Osteoblast (primary cell): ENCODE data around the gene PDGFB. TPM values are rescaled to one million over a fixed set of nuclear protein-coding genes. Genes with fewer than 3 reads are reported as not detected.

Experiments used
- DNase-seq: peaks from one replicate; pipeline ENCODE4 v3.0.0; 2011; ENCODE audit warnings: low spot score, mixed read lengths; ENCODE audit not compliant: insufficient read length; ENCODE audit errors: missing footprints
- H2AFZ ChIP-seq: 2 replicates; pipeline ENCODE4 v1.6.0; 2011; ENCODE audit warnings: mild to moderate bottlenecking, low read length
- H3K27ac ChIP-seq: 2 replicates; pipeline ENCODE4 v1.5.1; 2011; ENCODE audit warnings: mild to moderate bottlenecking, low read depth, low read length, moderate library complexity
- H3K27me3 ChIP-seq: 2 replicates; pipeline ENCODE4 v1.6.0; 2012; ENCODE audit warnings: mild to moderate bottlenecking, control low read depth, inconsistent platforms, low read length, moderate library complexity; ENCODE audit not compliant: insufficient read depth
- H3K36me3 ChIP-seq: 2 replicates; pipeline ENCODE4 v1.5.1; 2011; ENCODE audit warnings: mild to moderate bottlenecking, low read length, control low read depth, moderate library complexity; ENCODE audit not compliant: insufficient read depth
- H3K4me1 ChIP-seq: 2 replicates; pipeline ENCODE4 v1.5.1; 2011; ENCODE audit warnings: mild to moderate bottlenecking, low read length, control low read depth, moderate library complexity; ENCODE audit not compliant: insufficient read depth
- H3K4me2 ChIP-seq: 2 replicates; pipeline ENCODE4 v1.6.0; 2011; ENCODE audit warnings: mild to moderate bottlenecking, low read length; ENCODE audit not compliant: insufficient read depth
- H3K4me3 ChIP-seq: fragments of 200-600 bp; sonication (generic); 3 replicates; pipeline ENCODE4 v1.5.1; 2012; ENCODE audit warnings: mild to moderate bottlenecking, low read length, inconsistent platforms; ENCODE audit not compliant: insufficient read depth
- H3K79me2 ChIP-seq: 2 replicates; pipeline ENCODE4 v1.6.0; 2012; ENCODE audit warnings: mild to moderate bottlenecking, low read length, control low read depth, inconsistent platforms; ENCODE audit not compliant: insufficient read depth
- H3K9me3 ChIP-seq: 2 replicates; pipeline ENCODE4 v1.5.1; 2011; ENCODE audit warnings: low read depth, low read length, control low read depth
- H4K20me1 ChIP-seq: 2 replicates; pipeline ENCODE4 v1.6.0; 2012; ENCODE audit warnings: mild to moderate bottlenecking, low read length, control low read depth; ENCODE audit not compliant: insufficient read depth
- total RNA-seq: library from RNA; depleted of rRNA; stranded (reverse); fragments of >200 nt; gene quantifications from 2 replicates; pipeline ENCODE4 v1.2.3, GENCODE V29; 2012
- TF ChIP-seq, protein P1 (sequence below): IDR thresholded peaks from 2 replicates; pipeline ENCODE4 v1.5.1; 2011; ENCODE audit warnings: mild to moderate bottlenecking, low read depth, low read length, moderate library complexity; ENCODE audit errors: extremely low read depth

The PDGFB gene
- total RNA-seq, 1 donor: under 0.01 TPM

DNA sequence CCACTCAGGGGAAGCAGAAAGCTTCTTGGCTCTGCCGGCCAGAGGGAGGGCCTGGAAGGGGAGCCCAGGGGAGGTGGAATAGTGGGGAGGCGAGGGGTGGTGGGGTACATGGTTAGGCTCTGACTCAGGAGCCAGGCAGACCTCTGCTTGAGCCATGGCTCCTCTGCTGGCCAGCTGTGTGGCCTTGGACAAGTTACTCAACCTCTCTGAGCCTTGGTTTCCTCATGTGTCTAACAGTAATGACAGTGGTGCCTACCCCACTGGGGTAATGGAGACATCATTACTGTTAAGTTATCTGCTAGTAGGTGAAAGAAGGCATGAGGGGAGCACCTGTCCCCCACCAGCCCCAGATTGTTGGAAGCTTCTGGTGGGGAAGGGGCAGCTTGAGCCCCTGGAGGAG, 12.2 kb upstream of the PDGFB start:
- peaks cover 6% of the 10 kb centered on the region for H3K9me3 ChIP-seq
- H3K4me3 ChIP-seq: no peak overlapping the region
- H3K79me2 ChIP-seq: no peaks in the 10 kb centered on the region

DNA sequence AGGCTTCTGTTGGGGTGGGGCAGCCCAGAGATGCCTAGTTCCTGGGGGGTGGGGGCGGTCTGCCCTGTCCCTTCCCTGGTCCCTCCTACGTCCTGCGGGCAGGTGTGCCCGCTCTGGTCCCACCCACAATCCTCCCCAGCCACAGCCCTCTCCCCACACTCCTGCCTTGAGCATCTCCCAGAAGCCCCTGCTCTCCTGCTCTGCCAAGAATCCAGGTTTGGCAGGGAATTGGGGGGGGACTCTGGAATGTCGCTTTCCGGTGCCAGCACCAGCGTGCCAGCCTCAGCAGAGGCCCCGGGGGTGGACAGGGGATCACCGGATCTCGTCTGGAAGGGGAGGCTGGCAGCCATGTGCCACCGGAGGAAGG, 11.4 kb upstream of the PDGFB start:
- TF ChIP-seq, protein P1, sequence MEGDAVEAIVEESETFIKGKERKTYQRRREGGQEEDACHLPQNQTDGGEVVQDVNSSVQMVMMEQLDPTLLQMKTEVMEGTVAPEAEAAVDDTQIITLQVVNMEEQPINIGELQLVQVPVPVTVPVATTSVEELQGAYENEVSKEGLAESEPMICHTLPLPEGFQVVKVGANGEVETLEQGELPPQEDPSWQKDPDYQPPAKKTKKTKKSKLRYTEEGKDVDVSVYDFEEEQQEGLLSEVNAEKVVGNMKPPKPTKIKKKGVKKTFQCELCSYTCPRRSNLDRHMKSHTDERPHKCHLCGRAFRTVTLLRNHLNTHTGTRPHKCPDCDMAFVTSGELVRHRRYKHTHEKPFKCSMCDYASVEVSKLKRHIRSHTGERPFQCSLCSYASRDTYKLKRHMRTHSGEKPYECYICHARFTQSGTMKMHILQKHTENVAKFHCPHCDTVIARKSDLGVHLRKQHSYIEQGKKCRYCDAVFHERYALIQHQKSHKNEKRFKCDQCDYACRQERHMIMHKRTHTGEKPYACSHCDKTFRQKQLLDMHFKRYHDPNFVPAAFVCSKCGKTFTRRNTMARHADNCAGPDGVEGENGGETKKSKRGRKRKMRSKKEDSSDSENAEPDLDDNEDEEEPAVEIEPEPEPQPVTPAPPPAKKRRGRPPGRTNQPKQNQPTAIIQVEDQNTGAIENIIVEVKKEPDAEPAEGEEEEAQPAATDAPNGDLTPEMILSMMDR: no peak
- no peak overlapping the region for H3K27ac ChIP-seq

More for the DNA sequence above, 12.2 kb upstream of the PDGFB start:
- Histone ChIP-seq H3K36me3 (no peaks in the 10 kb centered on the region), H3K27me3 (no peaks in the 10 kb centered on the region), H3K27ac (no peak overlapping the region), H3K4me2 (no peak overlapping the region), H2AFZ (no peak overlapping the region), H4K20me1 (no peaks in the 10 kb centered on the region), H3K4me1 (peaks cover 33% of the 10 kb centered on the region)
- TF ChIP-seq, protein P1: no peak
- no peak for DNase-seq

DNA sequence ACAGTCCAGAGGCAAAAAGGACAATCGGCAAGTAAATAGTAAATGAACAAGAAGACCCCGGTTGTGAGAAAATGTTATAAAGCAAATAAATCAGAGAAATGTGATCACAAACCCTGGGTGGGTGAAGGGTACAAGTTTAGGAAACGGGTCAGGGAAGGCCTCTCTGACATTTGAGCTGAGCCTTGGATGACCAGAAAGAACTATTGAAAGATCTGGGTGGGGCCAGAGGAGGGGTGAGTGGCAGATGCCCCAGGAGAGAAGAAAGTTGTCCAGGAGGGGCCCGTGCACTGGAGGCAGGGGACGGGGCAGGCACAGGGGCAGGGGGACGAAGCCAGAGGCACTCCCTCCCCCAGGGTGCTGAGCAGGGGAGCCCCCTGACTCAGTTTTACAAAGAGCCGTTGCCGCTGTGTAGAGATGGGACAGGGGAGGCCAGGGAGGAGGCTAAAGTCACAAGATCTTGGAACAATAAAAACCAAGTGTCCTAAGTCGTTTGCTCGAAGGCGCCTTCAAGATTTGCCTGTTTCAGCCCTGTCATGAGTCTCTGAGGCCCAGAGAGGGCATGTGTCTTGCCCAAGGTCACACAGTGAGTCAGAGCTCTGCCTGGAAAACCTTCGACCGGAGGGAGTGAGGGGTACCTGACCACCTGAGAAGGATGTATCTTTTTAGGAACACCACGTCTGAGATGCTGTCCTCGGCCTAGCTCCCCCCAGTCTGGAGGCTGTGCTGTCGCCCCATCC, 10.8 kb upstream of the PDGFB start:
- Histone ChIP-seq H2AFZ (no peak overlapping the region), H3K4me1 (peaks cover 33% of the 10 kb centered on the region), H3K9me3 (no peaks in the 10 kb centered on the region), H3K36me3 (no peaks in the 10 kb centered on the region), H3K27ac (peak overlapping the region; percentile 68), H3K79me2 (no peaks in the 10 kb centered on the region), H4K20me1 (no peaks in the 10 kb centered on the region), H3K4me3 (no peak overlapping the region), H3K4me2 (no peak overlapping the region), H3K27me3 (no peaks in the 10 kb centered on the region)
- DNase-seq: no peak
- TF ChIP-seq, protein P1: no peak

More for the DNA sequence above, 11.4 kb upstream of the PDGFB start:
- DNase-seq: no peak
- Histone ChIP-seq H4K20me1 (no peaks in the 10 kb centered on the region), H3K4me3 (no peak overlapping the region), H3K9me3 (no peaks in the 10 kb centered on the region), H3K27me3 (no peaks in the 10 kb centered on the region), H3K4me1 (peaks cover 33% of the 10 kb centered on the region), H3K4me2 (no peak overlapping the region), H3K79me2 (no peaks in the 10 kb centered on the region), H2AFZ (no peak overlapping the region), H3K36me3 (no peaks in the 10 kb centered on the region)

DNA sequence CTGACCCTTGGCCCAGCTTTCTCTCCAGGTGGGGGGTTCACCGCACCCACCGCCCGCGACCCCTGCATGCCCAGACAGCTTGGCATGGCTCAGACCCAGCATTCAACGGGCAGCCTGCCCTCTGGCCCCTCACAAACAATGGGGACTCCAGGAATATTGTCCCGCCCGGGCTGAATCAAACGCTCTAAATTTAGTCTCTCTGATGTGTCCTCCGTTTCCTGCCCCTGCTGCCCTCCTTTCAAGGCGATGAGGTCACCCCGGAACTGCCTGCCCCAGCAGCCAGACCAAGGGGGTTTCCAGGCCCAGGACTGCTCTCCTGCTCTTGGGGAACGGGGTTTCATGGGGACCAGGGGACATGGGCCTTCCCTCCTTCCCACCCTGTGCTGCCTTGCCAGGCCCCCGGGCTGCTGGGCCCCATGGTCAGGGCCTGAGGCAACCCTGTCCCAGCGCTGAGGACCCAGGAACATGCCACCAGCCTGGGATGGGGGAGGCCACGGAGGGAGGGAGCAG, 10.1 kb upstream of the PDGFB start:
- Histone ChIP-seq H3K4me2 (no peak overlapping the region), H3K27me3 (no peaks in the 10 kb centered on the region), H2AFZ (peak overlapping the region; percentile 69), H3K79me2 (no peaks in the 10 kb centered on the region), H3K36me3 (no peaks in the 10 kb centered on the region), H4K20me1 (no peaks in the 10 kb centered on the region), H3K9me3 (no peaks in the 10 kb centered on the region), H3K4me3 (no peak overlapping the region), H3K27ac (peak overlapping the region; percentile 68), H3K4me1 (peaks cover 33% of the 10 kb centered on the region)
- TF ChIP-seq, protein P1: no peak
- peak; percentile 97 for DNase-seq
